Upper lobe of left lung (tissue), 6 donors: ENCODE data around the gene CEP41. TPM values are rescaled to one million over a fixed set of nuclear protein-coding genes. Genes with fewer than 3 reads are reported as not detected.
A peak's percentile ranks its signal among the peaks of the same experiment; 100 is the strongest.

Source experiments
- ATAC-seq, 2 donors: fragments of 200-7000 bp; cut with Tn5 transposase; one replicate each; pipeline ENCODE4 v1.9.1; 2022; ENCODE audit warnings: mild to moderate bottlenecking in 2 of 2, moderate library complexity in 2 of 2; ENCODE audit not compliant: low FRiP score in 2 of 2
- DNase-seq, 2 donors: peaks; one replicate each; pipeline ENCODE4 v3.0.0-alpha.2; 2019 to 2020
- H3K27ac ChIP-seq, 4 donors: fragments of 200-600 bp; sonication (generic); one replicate each; pipeline ENCODE4 v1.5.1; 2016 to 2019
- H3K27me3 ChIP-seq, 4 donors: fragments of 200-600 bp; sonication (generic); one replicate each; pipeline ENCODE4 v1.5.1; 2017 to 2019
- H3K36me3 ChIP-seq, 4 donors: fragments of 200-600 bp; sonication (generic); one replicate each; pipeline ENCODE4 v1.5.1; 2016 to 2019
- H3K4me1 ChIP-seq, 4 donors: fragments of 200-600 bp; sonication (generic); one replicate each; pipeline ENCODE4 v1.5.1; 2018 to 2019
- H3K4me3 ChIP-seq, 4 donors: fragments of 200-600 bp; sonication (generic); one replicate each; pipeline ENCODE4 v1.5.1; 2017 to 2019; ENCODE audit warnings: mild to moderate bottlenecking in 2 of 4, moderate library complexity in 1 of 4
- H3K9me3 ChIP-seq, 4 donors: fragments of 200-600 bp; sonication (generic); one replicate each; pipeline ENCODE4 v1.5.1; 2018 to 2019
- EP300 ChIP-seq, 4 donors: sonication (generic); formaldehyde crosslinking; IDR thresholded peaks; one replicate each; pipeline ENCODE4 v1.5.1; 2017; ENCODE audit warnings: antibody characterized with exemption in 4 of 4, control low read depth in 2 of 4
- POLR2A ChIP-seq, 4 donors: fragments of 450-650 bp; IDR thresholded peaks; one replicate each; pipeline ENCODE4 v1.5.1; 2016 to 2017; ENCODE audit warnings: antibody characterized with exemption in 4 of 4, mild to moderate bottlenecking in 2 of 4
- POLR2AphosphoS5 ChIP-seq, 2 donors: sonication (generic); formaldehyde crosslinking; IDR thresholded peaks; one replicate each; pipeline ENCODE4 v1.5.1; 2017; ENCODE audit warnings: antibody characterized with exemption in 2 of 2
- WGBS, 2 donors: methylation state at CpG; one replicate each; pipeline ENCODE4 v1.1.5; 2017 to 2018; 5-methylcytosine and 5-hydroxymethylcytosine counted together
- total RNA-seq, 6 donors: library from RNA; depleted of rRNA in 4 of 6; stranded (reverse); fragments of >200 nt in 4 of 6; gene quantifications; one replicate each; pipeline versions ENCODE4 v1.1.0 to v1.2.1, GENCODE V29; 2016 to 2021
- TF ChIP-seq, protein P1 (sequence below), 6 experiments: fragments of 450-650 bp in 4 of 6; fragments of 200-600 bp in 2 of 6; sonication (generic) in 2 of 6; IDR thresholded peaks; one replicate each; pipeline ENCODE4 v1.5.1; 2016 to 2019; ENCODE audit warnings: antibody characterized with exemption in 6 of 6
- donor health status: DM: no; HTN: no; CAD: no; lungs with moderate emphysema.
- donor health status: DM: no; HTN: yes; CAD: no; lungs with severe emphysema.

The CEP41 gene
- total RNA-seq, 6 donors from 2014 or later = 4.3 to 11.5 (median 7.2) TPM

DNA sequence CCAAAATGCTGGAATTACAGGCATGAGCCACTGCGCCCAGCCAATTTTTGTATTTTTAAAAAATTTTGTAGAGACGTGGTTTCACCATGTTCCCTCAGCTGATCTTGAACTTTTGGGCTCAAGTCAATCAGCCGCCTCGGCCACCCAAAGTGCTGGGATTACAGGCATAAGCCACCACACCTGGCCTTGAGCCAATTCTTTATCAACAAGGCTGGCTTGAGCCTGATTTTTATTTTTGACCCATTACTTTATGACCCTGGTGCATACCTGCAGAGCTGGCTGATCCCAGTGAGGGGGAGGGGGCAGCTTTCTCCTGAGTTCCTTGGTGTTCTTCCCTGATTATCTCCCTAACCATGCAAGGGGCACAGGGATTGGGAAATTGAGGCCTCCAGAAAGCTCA is 76.4 kb downstream of the CEP41 start:
- DNase-seq = no peak
- ATAC-seq = no peak
- H3K27ac ChIP-seq = no peak overlapping the region

DNA sequence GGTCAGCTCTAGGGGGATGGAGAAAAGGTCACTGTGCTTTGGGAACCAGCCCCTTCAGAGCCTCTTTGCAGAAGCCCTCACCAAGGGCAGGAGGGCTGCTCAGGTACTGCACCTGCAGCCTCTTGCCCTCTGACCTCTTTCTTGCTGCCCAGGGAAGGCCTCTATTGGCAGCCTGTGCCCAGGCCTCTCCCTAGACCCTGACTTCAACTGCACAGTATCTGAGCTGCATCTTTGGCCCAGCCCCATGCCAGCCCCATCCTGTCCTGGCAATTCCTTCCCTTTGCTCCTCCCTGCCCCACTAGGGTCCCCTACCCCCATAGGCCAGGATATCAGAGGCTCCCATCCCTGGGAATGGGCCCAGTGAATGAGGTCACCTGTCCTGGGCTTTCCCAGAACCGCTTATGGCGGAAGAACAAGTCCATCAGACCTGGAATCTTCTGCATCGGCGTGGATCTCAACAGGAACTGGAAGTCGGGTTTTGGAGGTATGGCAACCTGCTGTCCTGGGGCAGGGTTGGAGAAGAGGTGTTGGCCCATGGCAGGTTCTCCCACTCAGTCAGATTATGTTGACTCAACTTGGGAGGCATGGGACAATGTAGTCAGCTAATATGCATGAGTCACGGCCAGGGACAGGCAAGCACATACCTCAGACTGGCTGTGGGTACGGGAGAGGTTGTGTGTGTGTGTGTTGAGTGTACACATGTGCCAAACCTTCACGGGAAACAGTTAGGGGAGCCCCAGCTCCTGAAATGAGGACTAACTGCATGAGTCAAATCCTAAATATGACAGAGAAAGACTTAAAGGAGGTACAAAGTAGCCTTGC is 77.6 kb downstream of the CEP41 start:
- no peaks in the 10 kb centered on the region for H3K27me3 ChIP-seq
- peaks cover 0 to 11% (median 10%) of the 10 kb centered on the region in 4 donors for H3K9me3 ChIP-seq
- H3K4me3 ChIP-seq = no peak overlapping the region
- H3K4me1 ChIP-seq = no peaks in the 10 kb centered on the region
- no peaks in the 10 kb centered on the region for H3K36me3 ChIP-seq
- ATAC-seq (peak in 1 of 2 donors; percentile 50), DNase-seq (no peak)
- WGBS, 2 donors = 85 to 94% methylated on average over 8 of the region's 8 CpGs
- no peak overlapping the region for H3K27ac ChIP-seq
- no peak for TF ChIP-seq POLR2A (IDR thresholded peaks at IDR 0.05)
- no peak for TF ChIP-seq POLR2AphosphoS5 (IDR thresholded peaks at IDR 0.05)
- TF ChIP-seq, protein P1, sequence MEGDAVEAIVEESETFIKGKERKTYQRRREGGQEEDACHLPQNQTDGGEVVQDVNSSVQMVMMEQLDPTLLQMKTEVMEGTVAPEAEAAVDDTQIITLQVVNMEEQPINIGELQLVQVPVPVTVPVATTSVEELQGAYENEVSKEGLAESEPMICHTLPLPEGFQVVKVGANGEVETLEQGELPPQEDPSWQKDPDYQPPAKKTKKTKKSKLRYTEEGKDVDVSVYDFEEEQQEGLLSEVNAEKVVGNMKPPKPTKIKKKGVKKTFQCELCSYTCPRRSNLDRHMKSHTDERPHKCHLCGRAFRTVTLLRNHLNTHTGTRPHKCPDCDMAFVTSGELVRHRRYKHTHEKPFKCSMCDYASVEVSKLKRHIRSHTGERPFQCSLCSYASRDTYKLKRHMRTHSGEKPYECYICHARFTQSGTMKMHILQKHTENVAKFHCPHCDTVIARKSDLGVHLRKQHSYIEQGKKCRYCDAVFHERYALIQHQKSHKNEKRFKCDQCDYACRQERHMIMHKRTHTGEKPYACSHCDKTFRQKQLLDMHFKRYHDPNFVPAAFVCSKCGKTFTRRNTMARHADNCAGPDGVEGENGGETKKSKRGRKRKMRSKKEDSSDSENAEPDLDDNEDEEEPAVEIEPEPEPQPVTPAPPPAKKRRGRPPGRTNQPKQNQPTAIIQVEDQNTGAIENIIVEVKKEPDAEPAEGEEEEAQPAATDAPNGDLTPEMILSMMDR (IDR thresholded peaks at IDR 0.05) = no peak
- no peak for TF ChIP-seq EP300 (IDR thresholded peaks at IDR 0.05)

More for the DNA sequence above, 76.4 kb downstream of the CEP41 start:
- H3K9me3 ChIP-seq = peaks cover 0 to 5% (median 4%) of the 10 kb centered on the region in 4 donors
- H3K36me3 ChIP-seq = no peaks in the 10 kb centered on the region
- no peaks in the 10 kb centered on the region for H3K27me3 ChIP-seq
- no peak overlapping the region for H3K4me3 ChIP-seq
- peaks cover 4 to 9% (median 5%) of the 10 kb centered on the region in 4 donors for H3K4me1 ChIP-seq
- TF ChIP-seq POLR2A (IDR thresholded peaks at IDR 0.05) (no peak), POLR2AphosphoS5 (IDR thresholded peaks at IDR 0.05) (no peak), EP300 (IDR thresholded peaks at IDR 0.05) (no peak)
- TF ChIP-seq, protein P1 (IDR thresholded peaks at IDR 0.05) = no peak
- 95 to 100% methylated on average over 4 of the region's 4 CpGs for WGBS, 2 donors

DNA sequence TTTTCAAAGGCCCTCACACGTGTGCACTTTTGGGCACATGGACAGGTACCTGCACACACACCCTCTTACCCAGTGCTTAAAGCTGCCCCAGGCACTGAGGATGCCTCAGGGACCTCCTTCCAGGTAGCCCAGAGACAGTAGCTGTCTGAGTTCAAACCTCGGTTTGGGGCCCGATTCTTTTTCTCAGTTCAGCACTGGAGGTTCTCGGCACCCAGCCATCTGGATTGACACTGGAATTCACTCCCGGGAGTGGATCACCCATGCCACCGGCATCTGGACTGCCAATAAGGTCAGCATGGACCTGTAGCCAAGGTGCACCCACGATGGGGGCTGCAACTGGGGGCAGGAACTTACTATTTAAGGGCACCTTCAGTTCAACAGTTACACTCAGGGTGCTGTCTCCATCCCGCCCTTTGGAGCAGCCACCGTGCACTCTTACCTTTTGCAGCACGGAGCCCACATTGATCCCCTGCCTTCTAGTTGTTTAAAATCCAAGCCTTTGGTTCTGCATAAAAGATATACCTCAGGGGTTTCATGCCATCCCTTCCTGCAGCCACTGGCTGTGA is 78.5 kb downstream of the CEP41 start:
- WGBS, 2 donors = 91% methylated on average over 7 to 10 of the region's 10 CpGs

DNA sequence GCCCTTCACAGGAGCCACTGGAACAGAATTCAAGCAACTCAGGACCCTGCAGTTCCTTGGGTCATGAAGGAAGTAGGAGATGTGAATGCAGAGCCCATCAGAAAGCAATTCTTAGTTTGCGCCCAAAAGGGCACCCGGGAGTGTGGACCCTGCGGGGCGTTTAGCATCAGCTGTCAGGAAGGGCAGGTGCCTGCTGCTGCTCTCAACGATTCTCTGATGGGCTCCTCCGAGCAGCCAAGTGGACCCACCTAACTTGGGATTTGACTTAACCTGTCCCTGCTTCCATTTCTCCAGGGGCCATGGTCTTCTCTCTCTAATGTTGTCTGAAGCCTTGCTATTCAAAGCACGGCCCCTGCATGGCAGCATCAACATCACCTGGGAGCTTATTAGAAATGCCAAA is 79.1 kb downstream of the CEP41 start:
- ATAC-seq (no peak), DNase-seq (no peak)
- no peaks in the 10 kb centered on the region for H3K36me3 ChIP-seq
- H3K4me3 ChIP-seq = no peak overlapping the region
- TF ChIP-seq POLR2A (IDR thresholded peaks at IDR 0.05) (no peak), POLR2AphosphoS5 (IDR thresholded peaks at IDR 0.05) (no peak), EP300 (IDR thresholded peaks at IDR 0.05) (no peak)
- TF ChIP-seq, protein P1 (IDR thresholded peaks at IDR 0.05) = no peak
- H3K27me3 ChIP-seq = no peaks in the 10 kb centered on the region
- H3K27ac ChIP-seq = no peak overlapping the region
- 92 to 93% methylated on average over 6 to 7 of the region's 7 CpGs for WGBS, 2 donors
- H3K9me3 ChIP-seq = peaks cover 0 to 11% (median 10%) of the 10 kb centered on the region in 4 donors
- H3K4me1 ChIP-seq = no peaks in the 10 kb centered on the region

More for the DNA sequence above, 78.5 kb downstream of the CEP41 start:
- H3K27me3 ChIP-seq = no peaks in the 10 kb centered on the region
- DNase-seq = no peak
- no peak overlapping the region for H3K27ac ChIP-seq
- TF ChIP-seq, protein P1 (IDR thresholded peaks at IDR 0.05) = no peak
- TF ChIP-seq EP300 (IDR thresholded peaks at IDR 0.05) (no peak), POLR2AphosphoS5 (IDR thresholded peaks at IDR 0.05) (no peak), POLR2A (IDR thresholded peaks at IDR 0.05) (no peak)
- no peak for ATAC-seq
- H3K4me3 ChIP-seq = no peak overlapping the region
- no peaks in the 10 kb centered on the region for H3K4me1 ChIP-seq
- H3K36me3 ChIP-seq = no peaks in the 10 kb centered on the region
- H3K9me3 ChIP-seq = peaks cover 0 to 11% (median 10%) of the 10 kb centered on the region in 4 donors
